Activated naive CD4-positive, alpha-beta T cell treated with anti-CD3 and anti-CD28 coated beads, Interleukin-2, amount 10 ng/mL, durations not matched to agents 7 days and 5 days (primary cell): ENCODE measurements around the gene PCP4.
"Not testable (repeated sequence)": the region's sequence is repeated elsewhere in the genome, so short reads cannot be mapped to it uniquely, and the experiment has no call there.

Source experiments
- CTCF ChIA-PET: fragments of 350-600 bp; sonication (Branson Sonifier 250); formaldehyde crosslinking; loops from one replicate; lab custom pipeline; 2021; ENCODE audit warnings: antibody characterized with exemption; lab: Charles Lee
- DNase-seq: peaks from one replicate; pipeline ENCODE4 v3.0.0-alpha.2; 2020
- H3K27ac Mint-ChIP-seq: one replicate; pipeline ENCODE4 v1.8.0; 2021; ENCODE audit warnings: mild to moderate bottlenecking, moderate library complexity, mixed read lengths
- H3K27me3 Mint-ChIP-seq: one replicate; pipeline ENCODE4 v1.8.0; 2021; ENCODE audit warnings: mild to moderate bottlenecking, mixed read lengths
- H3K36me3 Mint-ChIP-seq: one replicate; pipeline ENCODE4 v1.8.0; 2021; ENCODE audit warnings: mixed read lengths
- H3K4me1 Mint-ChIP-seq: one replicate; pipeline ENCODE4 v1.8.0; 2021; ENCODE audit warnings: mixed read lengths
- H3K4me3 Mint-ChIP-seq: one replicate; pipeline ENCODE4 v1.8.0; 2021; ENCODE audit warnings: mild to moderate bottlenecking, moderate library complexity, mixed read lengths
- H3K9me3 Mint-ChIP-seq: one replicate; pipeline ENCODE4 v1.8.0; 2021; ENCODE audit warnings: mixed read lengths

PCP4 gene

GRCh38 chr21:39882151-39882838 is 15.1 kb downstream of the PCP4 start:
- no peak overlapping the region for H3K27ac Mint-ChIP-seq
- no peak overlapping the region for H3K4me3 Mint-ChIP-seq
- no peaks in the 10 kb centered on the region for H3K9me3 Mint-ChIP-seq
- no peaks in the 10 kb centered on the region for H3K27me3 Mint-ChIP-seq
- no peaks in the 10 kb centered on the region for H3K36me3 Mint-ChIP-seq
- CTCF ChIA-PET: no interaction called here
- no peak for DNase-seq
- no peaks in the 10 kb centered on the region for H3K4me1 Mint-ChIP-seq

DNA sequence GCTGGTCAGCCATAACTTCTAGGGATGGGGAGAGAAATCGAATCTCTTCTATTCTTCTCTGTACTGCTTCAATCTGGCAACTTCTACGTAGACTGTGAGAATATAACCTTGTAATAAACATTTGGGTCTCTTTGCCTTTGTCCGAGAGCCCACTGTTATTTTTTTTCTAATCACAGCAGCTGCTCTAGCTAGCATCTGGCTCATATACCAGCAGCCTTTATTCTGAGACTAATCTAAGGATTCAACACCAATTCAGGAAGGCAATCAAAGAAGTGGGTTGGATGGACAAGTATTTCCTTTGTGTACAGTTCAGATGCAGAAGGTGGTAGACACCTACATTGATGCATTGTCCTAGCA is 15.6 kb downstream of the PCP4 start:
- no peaks in the 10 kb centered on the region for H3K9me3 Mint-ChIP-seq
- H3K4me1 Mint-ChIP-seq: no peaks in the 10 kb centered on the region
- no peak overlapping the region for H3K4me3 Mint-ChIP-seq
- H3K36me3 Mint-ChIP-seq: no peaks in the 10 kb centered on the region
- H3K27me3 Mint-ChIP-seq: no peaks in the 10 kb centered on the region
- no peak for DNase-seq
- H3K27ac Mint-ChIP-seq: no peak overlapping the region
- CTCF ChIA-PET: no interaction called here

- CTCF ChIA-PET: no interaction called here
Observed at GRCh38 chr21:39885119-39885848, 18.0 kb downstream of the PCP4 start.

DNA sequence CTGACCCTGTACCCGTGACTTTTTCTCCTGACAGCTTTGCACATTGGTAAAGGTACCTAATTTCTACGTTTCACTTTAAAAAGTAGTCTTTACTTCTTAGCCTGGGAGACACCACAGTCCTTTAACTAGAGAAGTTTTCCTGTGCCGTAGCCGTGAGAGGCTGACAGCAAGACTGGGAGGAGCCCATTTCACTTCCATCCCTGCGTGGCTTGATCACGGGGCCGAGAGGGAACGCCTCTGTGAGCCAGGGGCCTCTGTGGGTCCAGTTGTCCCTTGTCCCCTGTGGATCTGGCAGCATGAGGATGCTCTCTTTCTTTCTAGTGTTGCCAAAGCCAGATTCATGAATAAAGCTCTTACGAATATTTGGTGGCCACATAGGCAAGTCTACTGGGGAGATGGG is 21.6 kb downstream of the PCP4 start:
- no peak overlapping the region for H3K4me3 Mint-ChIP-seq
- H3K36me3 Mint-ChIP-seq: no peaks in the 10 kb centered on the region
- H3K4me1 Mint-ChIP-seq: no peaks in the 10 kb centered on the region
- no peak for DNase-seq
- H3K27ac Mint-ChIP-seq: no peak overlapping the region
- CTCF ChIA-PET: no interaction called here
- H3K27me3 Mint-ChIP-seq: no peaks in the 10 kb centered on the region
- H3K9me3 Mint-ChIP-seq: no peaks in the 10 kb centered on the region

More at GRCh38 chr21:39885119-39885848, 18.0 kb downstream of the PCP4 start:
- Mint-ChIP-seq H3K27me3 (no peaks in the 10 kb centered on the region), H3K36me3 (no peaks in the 10 kb centered on the region), H3K27ac (no peak overlapping the region), H3K4me1 (no peaks in the 10 kb centered on the region), H3K9me3 (no peaks in the 10 kb centered on the region), H3K4me3 (no peak overlapping the region)
- DNase-seq: no peak

GRCh38 chr21:39891111-39891510 is 23.9 kb downstream of the PCP4 start:
- CTCF ChIA-PET: no interaction called here
- H3K9me3 Mint-ChIP-seq: peaks cover 4% of the 10 kb centered on the region
- no peak overlapping the region for H3K27ac Mint-ChIP-seq
- no peaks in the 10 kb centered on the region for H3K36me3 Mint-ChIP-seq
- no peak for DNase-seq
- no peak overlapping the region for H3K4me3 Mint-ChIP-seq
- H3K4me1 Mint-ChIP-seq: no peaks in the 10 kb centered on the region
- H3K27me3 Mint-ChIP-seq: no peaks in the 10 kb centered on the region

DNA sequence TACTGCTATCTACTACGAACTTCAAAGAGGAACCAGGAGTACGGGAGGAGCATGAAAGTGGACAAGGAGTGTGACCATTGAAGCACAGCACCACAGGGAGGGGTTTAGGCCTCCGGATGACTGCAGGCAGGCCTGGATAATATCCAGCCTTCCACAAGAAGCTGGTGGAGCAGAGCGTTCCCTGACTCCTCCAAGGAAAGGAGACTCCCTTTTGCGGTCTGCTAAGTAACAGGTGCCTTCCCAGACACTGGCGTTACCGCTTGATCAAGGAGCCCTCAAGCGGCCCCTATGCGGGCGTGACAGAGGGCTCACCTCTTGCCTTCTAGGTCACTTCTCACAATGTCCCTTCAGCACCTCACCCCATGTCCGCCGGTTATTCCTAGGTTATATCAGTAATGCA is 24.6 kb downstream of the PCP4 start:
- H3K4me3 Mint-ChIP-seq, H3K4me1 Mint-ChIP-seq, CTCF ChIA-PET, DNase-seq, H3K36me3 Mint-ChIP-seq, H3K27ac Mint-ChIP-seq, H3K27me3 Mint-ChIP-seq, H3K9me3 Mint-ChIP-seq: not testable (repeated sequence)

DNA sequence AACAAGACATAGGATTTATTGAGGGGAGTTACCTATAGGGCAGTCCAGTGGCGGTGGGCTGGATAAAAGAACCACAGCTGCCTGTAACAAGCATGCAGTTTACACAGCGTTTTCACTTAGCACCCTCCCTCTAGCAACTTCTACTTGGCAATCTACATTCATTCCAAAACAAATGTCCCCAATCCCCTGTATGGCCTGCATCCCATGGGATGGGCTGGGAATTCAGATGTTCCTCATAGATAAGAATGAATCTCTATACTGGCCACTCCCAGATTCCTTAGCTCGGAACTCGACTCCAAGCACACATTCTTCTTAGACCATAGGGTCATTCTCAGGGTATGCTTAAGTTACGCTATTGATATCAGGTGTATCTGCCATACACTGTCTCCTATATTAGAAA is 33.3 kb downstream of the PCP4 start:
- no peak overlapping the region for H3K27ac Mint-ChIP-seq
- H3K36me3 Mint-ChIP-seq: no peaks in the 10 kb centered on the region
- no peaks in the 10 kb centered on the region for H3K27me3 Mint-ChIP-seq
- H3K9me3 Mint-ChIP-seq: peaks cover 9% of the 10 kb centered on the region
- no peak overlapping the region for H3K4me3 Mint-ChIP-seq
- CTCF ChIA-PET: no interaction called here
- no peak for DNase-seq
- H3K4me1 Mint-ChIP-seq: no peaks in the 10 kb centered on the region

DNA sequence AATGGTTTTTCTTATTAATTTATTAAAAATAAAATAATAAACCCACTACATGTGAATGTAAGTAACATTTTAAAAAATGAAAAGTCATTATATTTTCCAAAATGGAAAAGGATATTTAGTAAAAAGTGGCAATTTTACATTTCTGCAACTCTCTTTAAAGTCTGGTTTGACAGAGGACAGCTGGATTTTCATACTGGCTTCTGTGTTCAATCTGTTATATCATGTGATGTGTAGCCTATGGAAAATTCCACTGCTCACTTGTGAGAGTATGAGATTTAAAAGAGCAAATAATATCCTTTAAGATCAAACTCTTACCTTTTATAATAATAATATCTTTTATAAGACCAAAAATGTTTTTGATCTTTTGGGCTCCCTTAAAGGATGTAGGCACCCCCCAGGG is 33.7 kb downstream of the PCP4 start:
- H3K27ac Mint-ChIP-seq: no peak overlapping the region
- no peaks in the 10 kb centered on the region for H3K4me1 Mint-ChIP-seq
- CTCF ChIA-PET: no interaction called here
- no peak overlapping the region for H3K4me3 Mint-ChIP-seq
- DNase-seq: no peak
- H3K27me3 Mint-ChIP-seq: no peaks in the 10 kb centered on the region
- no peaks in the 10 kb centered on the region for H3K36me3 Mint-ChIP-seq
- peaks cover 9% of the 10 kb centered on the region for H3K9me3 Mint-ChIP-seq

DNA sequence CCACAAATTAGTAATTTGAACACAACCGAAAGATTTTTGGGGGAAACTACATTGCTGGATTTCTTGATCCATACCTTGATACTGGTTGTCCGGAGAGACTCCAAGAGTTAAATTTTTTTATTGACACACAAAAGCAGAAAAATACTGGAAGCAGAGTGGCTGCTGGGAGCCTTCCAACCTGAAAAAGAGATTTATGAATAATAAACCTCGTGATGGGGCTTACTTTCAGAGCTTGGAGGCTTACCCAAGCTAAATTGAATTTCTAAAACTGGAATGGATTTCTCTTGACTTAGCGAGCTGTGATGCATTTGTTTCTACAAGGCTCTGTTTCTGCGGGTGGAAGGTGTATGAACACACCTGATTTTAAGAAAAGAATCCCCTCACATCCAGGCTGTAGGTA is 35.7 kb downstream of the PCP4 start:
- CTCF ChIA-PET: no interaction called here
- Mint-ChIP-seq H3K4me3 (no peak overlapping the region), H3K4me1 (no peaks in the 10 kb centered on the region), H3K27me3 (no peaks in the 10 kb centered on the region), H3K27ac (no peak overlapping the region), H3K9me3 (peaks cover 7% of the 10 kb centered on the region), H3K36me3 (no peaks in the 10 kb centered on the region)
- no peak for DNase-seq

DNA sequence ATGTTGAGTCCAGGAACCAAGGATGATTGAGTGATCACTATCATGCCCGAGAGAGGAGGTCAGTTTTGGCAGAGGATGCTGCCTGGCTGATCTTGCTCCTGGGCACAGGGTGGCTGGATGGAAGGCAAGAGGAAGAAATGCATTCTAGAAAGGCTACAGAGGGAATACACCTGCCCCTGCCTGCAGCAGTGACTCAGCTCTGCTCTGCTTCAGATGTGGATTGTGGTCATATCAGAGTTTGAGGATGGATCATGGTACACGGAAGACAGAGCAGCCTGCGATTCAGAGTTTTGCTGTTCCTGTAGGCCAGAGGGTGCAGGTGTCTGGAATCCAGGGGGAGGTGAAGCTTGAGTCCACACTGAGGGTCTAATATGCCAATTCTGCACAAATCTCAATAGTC is 37.2 kb downstream of the PCP4 start:
- Mint-ChIP-seq H3K36me3 (no peaks in the 10 kb centered on the region), H3K9me3 (peaks cover 5% of the 10 kb centered on the region), H3K27me3 (no peaks in the 10 kb centered on the region), H3K4me1 (no peaks in the 10 kb centered on the region), H3K27ac (no peak overlapping the region), H3K4me3 (no peak overlapping the region)
- CTCF ChIA-PET: no interaction called here
- no peak for DNase-seq

- CTCF ChIA-PET: no interaction called here
Observed at GRCh38 chr21:39908265-39908923, 41.2 kb downstream of the PCP4 start.

GRCh38 chr21:39911286-39912199 is 44.3 kb downstream of the PCP4 start:
- H3K4me1 Mint-ChIP-seq: no peaks in the 10 kb centered on the region
- H3K27ac Mint-ChIP-seq: no peak overlapping the region
- no peaks in the 10 kb centered on the region for H3K36me3 Mint-ChIP-seq
- H3K9me3 Mint-ChIP-seq: peaks cover 12% of the 10 kb centered on the region
- CTCF ChIA-PET: no interaction called here
- no peak for DNase-seq
- no peaks in the 10 kb centered on the region for H3K27me3 Mint-ChIP-seq
- no peak overlapping the region for H3K4me3 Mint-ChIP-seq

More at GRCh38 chr21:39908265-39908923, 41.2 kb downstream of the PCP4 start:
- Mint-ChIP-seq H3K4me1 (no peaks in the 10 kb centered on the region), H3K27me3 (no peaks in the 10 kb centered on the region), H3K9me3 (peaks cover 12% of the 10 kb centered on the region), H3K4me3 (no peak overlapping the region), H3K36me3 (no peaks in the 10 kb centered on the region), H3K27ac (no peak overlapping the region)
- no peak for DNase-seq

GRCh38 chr21:39913706-39914305 is 46.6 kb downstream of the PCP4 start:
- peaks cover 15% of the 10 kb centered on the region for H3K9me3 Mint-ChIP-seq
- CTCF ChIA-PET: no interaction called here
- H3K4me3 Mint-ChIP-seq: no peak overlapping the region
- H3K27ac Mint-ChIP-seq: no peak overlapping the region
- no peak for DNase-seq
- no peaks in the 10 kb centered on the region for H3K4me1 Mint-ChIP-seq
- H3K27me3 Mint-ChIP-seq: no peaks in the 10 kb centered on the region
- H3K36me3 Mint-ChIP-seq: no peaks in the 10 kb centered on the region

DNA sequence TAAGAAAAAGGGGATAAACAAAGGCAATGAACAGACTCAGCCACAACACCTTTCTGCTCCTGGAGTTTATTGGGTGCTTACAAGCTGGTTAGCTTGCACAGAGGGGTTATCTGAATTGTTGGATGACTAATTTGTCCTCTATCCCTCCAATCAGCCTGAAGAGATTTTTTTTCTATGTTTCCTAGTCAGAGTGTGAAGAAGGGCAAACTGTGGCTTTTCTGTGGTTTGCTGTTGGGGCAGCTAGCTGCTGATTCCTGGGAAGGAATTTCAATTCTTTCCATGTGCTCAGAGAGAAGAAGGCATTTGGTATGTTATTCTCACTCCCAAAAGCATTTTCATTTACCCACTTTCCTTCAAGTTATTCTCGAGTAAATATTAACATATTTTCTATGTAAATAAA is 48.6 kb downstream of the PCP4 start:
- no peak overlapping the region for H3K27ac Mint-ChIP-seq
- H3K27me3 Mint-ChIP-seq: no peaks in the 10 kb centered on the region
- peaks cover 13% of the 10 kb centered on the region for H3K9me3 Mint-ChIP-seq
- no peak overlapping the region for H3K4me3 Mint-ChIP-seq
- CTCF ChIA-PET: no interaction called here
- H3K36me3 Mint-ChIP-seq: no peaks in the 10 kb centered on the region
- H3K4me1 Mint-ChIP-seq: no peaks in the 10 kb centered on the region
- DNase-seq: no peak
